GM12873 (cell line): ENCODE measurements around the gene PARD3.
A peak's percentile ranks its signal among the peaks of the same experiment; 100 is the strongest.

Source experiments
- CTCF ChIP-seq: IDR thresholded peaks from 2 replicates; pipeline ENCODE4 v1.5.1; 2012; ENCODE audit warnings: low read depth, mild to moderate bottlenecking, moderate library complexity, low read length, control low read depth; ENCODE audit not compliant: insufficient read depth; ENCODE audit errors: missing control alignments

PARD3 gene

GRCh38 chr10:34764472-34764946 lies 50.6 kb downstream of the PARD3 start:
- TF ChIP-seq CTCF = no peak

- peak; percentile 12 for TF ChIP-seq CTCF
Observed at GRCh38 chr10:34762603-34763299, 52.3 kb downstream of the PARD3 start.

GRCh38 chr10:34762156-34762555 lies 52.9 kb downstream of the PARD3 start:
- TF ChIP-seq CTCF = no peak

GRCh38 chr10:34761453-34761852 lies 53.6 kb downstream of the PARD3 start:
- no peak for TF ChIP-seq CTCF

GRCh38 chr10:34760606-34761005 lies 54.5 kb downstream of the PARD3 start:
- TF ChIP-seq CTCF = no peak

- TF ChIP-seq CTCF = no peak
Observed at GRCh38 chr10:34759837-34760215, 55.3 kb downstream of the PARD3 start.

GRCh38 chr10:34759161-34759836 lies 55.8 kb downstream of the PARD3 start:
- no peak for TF ChIP-seq CTCF
